ENCODE measurements around the gene PBX3. TPM values are rescaled to one million over a fixed set of nuclear protein-coding genes. Genes with fewer than 3 reads are reported as not detected.

The PBX3 gene
- total and polyA plus RNA-seq, 9 donors, result 9.1 to 18.5 (median 11.4) TPM

DNA sequence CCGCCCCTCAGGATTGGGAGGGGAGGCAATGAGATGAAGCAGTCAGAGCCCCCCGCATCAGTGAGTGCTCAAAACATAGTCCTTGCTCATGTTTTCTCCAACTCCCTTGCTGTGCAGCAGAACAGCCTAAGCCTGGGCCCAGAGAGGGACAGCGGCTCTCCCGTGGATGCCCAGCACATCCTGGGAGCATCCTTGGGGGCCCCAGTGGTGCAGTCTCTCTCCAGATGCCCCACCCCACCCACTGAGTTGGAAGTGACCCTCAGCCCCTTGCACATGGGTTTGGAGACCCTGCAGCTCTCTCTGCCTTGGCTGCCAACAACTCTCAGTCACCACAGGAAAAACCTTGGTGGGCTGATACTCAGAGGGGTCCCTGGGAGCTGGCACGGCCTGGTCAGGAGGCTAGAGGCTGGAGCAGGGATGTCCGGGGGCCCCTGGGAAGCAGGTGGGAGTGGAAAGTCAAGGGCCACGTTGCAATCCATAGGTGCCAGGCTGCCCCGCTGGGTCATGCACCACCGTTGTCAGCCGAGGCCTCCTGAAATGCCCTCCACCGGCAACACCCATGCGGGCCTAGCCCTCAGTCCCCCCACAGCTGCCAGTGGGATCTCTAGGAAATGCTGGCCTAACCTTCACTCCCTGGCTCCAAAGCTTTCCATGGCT lies 242.5 kb downstream of the PBX3 start:
- no peaks in the 10 kb centered on the region for H3K9me3 ChIP-seq (replicated peaks; ENCODE audit: control insufficient read depth, low read depth, low read length)
- WGBS (ENCODE audit: insufficient coverage), result 78% methylated on average over 12 of the region's 12 CpGs
- DNase-seq, result no peak
- H3K36me3 ChIP-seq (ENCODE audit: control insufficient read depth, insufficient read depth, low read length), result no peaks in the 10 kb centered on the region
- H3K4me1 ChIP-seq (ENCODE audit: control insufficient read depth, insufficient read depth, low read length), result no peaks in the 10 kb centered on the region
- no peak overlapping the region for H3K27ac ChIP-seq (ENCODE audit: low read length)
- no peaks in the 10 kb centered on the region for H3K27me3 ChIP-seq (ENCODE audit: control insufficient read depth, insufficient read depth, low read length)
- H3K4me3 ChIP-seq (ENCODE audit: low read length), result no peak overlapping the region

DNA sequence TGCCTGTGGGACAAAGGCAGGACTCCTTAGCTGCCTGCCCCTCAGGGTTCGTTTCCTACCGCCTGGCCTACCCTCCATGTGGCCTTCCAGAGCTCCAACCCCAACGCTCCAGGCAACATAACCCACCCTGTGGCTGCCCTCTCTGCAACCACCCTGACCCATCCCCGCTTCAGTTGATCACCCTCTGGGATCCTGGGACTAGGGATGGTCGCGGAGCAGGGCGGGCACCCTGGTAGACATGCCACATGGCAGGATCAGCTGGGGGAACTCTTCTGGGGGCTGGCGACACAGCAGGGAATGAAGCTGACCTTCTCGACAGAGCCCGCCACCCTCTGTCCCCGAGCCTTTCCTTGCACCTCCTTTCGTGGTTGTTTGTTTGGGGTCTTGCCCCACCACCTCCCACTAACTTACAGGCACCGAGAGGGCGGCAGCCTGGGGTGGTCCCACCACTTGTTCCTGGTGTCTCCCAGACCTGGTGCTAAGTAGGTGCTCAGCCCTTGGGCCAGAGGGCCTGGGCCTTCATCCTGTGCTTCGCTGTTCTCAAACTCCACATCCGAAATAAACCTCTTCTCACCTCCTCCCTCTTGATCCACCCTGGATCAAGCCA lies 243.1 kb downstream of the PBX3 start:
- no peak for DNase-seq
- H3K4me3 ChIP-seq (ENCODE audit: low read length), result no peak overlapping the region
- H3K4me1 ChIP-seq (ENCODE audit: control insufficient read depth, insufficient read depth, low read length), result no peaks in the 10 kb centered on the region
- H3K27ac ChIP-seq (ENCODE audit: low read length), result no peak overlapping the region
- no peaks in the 10 kb centered on the region for H3K36me3 ChIP-seq (ENCODE audit: control insufficient read depth, insufficient read depth, low read length)
- H3K27me3 ChIP-seq (ENCODE audit: control insufficient read depth, insufficient read depth, low read length), result no peaks in the 10 kb centered on the region
- WGBS (ENCODE audit: insufficient coverage), result 85% methylated on average over 16 of the region's 16 CpGs
- H3K9me3 ChIP-seq (replicated peaks; ENCODE audit: control insufficient read depth, low read depth, low read length), result no peaks in the 10 kb centered on the region

DNA sequence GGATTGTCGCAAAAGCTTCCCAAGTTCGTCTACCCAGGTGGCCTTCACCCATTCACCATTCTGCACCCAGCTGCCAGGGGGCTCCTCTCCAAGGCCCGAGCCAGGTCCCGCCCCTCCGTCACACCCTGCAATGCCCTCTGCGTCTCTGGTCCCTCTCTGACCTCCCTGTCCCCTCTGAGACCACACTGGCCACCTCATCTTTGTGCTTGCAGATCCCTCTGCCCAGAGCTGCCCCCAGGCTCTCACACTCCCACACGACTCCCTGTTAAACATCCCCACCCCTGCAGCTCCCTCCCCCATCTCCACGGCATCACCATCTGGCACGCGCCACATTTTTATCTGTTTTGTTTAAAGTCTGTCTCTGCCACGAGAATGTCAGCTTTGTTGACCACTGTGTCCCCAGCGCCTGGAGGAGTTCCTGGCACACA lies 243.6 kb downstream of the PBX3 start:
- no peak for DNase-seq
- WGBS (ENCODE audit: insufficient coverage), result 62% methylated on average over 8 of the region's 12 CpGs
- Histone ChIP-seq H3K4me1 (ENCODE audit: control insufficient read depth, insufficient read depth, low read length) (no peaks in the 10 kb centered on the region), H3K4me3 (ENCODE audit: low read length) (no peak overlapping the region), H3K27ac (ENCODE audit: low read length) (no peak overlapping the region), H3K36me3 (ENCODE audit: control insufficient read depth, insufficient read depth, low read length) (no peaks in the 10 kb centered on the region), H3K27me3 (ENCODE audit: control insufficient read depth, insufficient read depth, low read length) (no peaks in the 10 kb centered on the region), H3K9me3 (replicated peaks; ENCODE audit: control insufficient read depth, low read depth, low read length) (no peaks in the 10 kb centered on the region)

DNA sequence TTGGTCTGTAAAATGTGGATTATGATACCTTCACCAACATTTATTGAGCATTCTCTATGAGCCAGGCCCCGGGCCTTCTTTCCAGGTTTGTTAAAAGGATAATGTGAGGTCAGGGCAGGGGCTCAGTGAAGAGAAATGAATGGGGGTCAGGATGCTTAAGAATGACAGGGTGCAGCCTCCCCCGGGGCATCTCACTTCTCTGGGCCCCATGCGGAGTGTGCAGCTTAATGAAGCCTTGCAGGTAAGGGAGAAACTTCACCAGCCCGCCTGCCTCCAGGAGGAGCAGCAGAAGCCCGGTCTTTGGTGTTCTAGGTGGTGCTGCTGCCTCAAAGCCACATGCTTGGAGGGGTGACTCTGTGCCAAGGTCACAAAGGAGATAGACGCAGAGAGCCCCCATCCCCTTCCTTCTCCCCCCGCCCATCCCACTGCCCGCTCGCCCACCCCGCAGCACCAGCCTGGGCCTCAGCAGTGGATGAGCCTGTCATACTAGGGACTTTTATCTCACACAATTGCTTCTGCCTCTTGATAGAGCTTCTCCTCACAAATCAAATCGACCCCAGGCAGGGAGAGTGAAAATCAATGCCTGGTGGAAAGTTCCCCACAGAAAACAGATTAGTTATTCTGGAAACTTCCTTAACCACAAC lies 244.8 kb downstream of the PBX3 start:
- DNase-seq, result no peak
- WGBS (ENCODE audit: insufficient coverage), result 80% methylated on average over 1 of the region's 11 CpGs
- H3K4me1 ChIP-seq (ENCODE audit: control insufficient read depth, insufficient read depth, low read length), result no peaks in the 10 kb centered on the region
- H3K9me3 ChIP-seq (replicated peaks; ENCODE audit: control insufficient read depth, low read depth, low read length), result no peaks in the 10 kb centered on the region
- no peaks in the 10 kb centered on the region for H3K27me3 ChIP-seq (ENCODE audit: control insufficient read depth, insufficient read depth, low read length)
- H3K36me3 ChIP-seq (ENCODE audit: control insufficient read depth, insufficient read depth, low read length), result no peaks in the 10 kb centered on the region
- no peak overlapping the region for H3K27ac ChIP-seq (ENCODE audit: low read length)
- H3K4me3 ChIP-seq (ENCODE audit: low read length), result no peak overlapping the region

DNA sequence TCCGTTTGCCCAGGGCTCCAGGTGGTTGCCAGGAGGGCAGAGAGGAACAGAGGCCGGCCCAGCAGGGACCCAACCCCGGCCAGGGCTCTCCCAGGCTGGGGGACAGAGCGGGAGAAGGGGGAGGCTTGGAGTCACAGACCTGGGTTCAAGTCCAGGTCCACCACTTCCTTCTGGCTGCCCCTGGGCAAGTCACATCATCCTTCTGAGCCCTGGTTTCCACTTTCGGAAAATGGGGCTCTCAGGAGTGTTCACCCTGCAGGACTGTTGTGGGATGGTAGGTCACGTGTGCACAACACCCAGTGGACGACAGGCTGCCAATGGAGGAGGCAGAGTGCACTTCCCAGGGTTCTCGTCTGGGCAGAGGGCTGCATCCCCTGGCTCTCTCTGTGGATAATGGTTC lies 245.4 kb downstream of the PBX3 start:
- Histone ChIP-seq H3K27me3 (ENCODE audit: control insufficient read depth, insufficient read depth, low read length) (no peaks in the 10 kb centered on the region), H3K36me3 (ENCODE audit: control insufficient read depth, insufficient read depth, low read length) (no peaks in the 10 kb centered on the region), H3K4me3 (ENCODE audit: low read length) (no peak overlapping the region), H3K4me1 (ENCODE audit: control insufficient read depth, insufficient read depth, low read length) (no peaks in the 10 kb centered on the region), H3K27ac (ENCODE audit: low read length) (no peak overlapping the region), H3K9me3 (replicated peaks; ENCODE audit: control insufficient read depth, low read depth, low read length) (no peaks in the 10 kb centered on the region)
- no peak for DNase-seq
- 65% methylated on average over 7 of the region's 8 CpGs for WGBS (ENCODE audit: insufficient coverage)

DNA sequence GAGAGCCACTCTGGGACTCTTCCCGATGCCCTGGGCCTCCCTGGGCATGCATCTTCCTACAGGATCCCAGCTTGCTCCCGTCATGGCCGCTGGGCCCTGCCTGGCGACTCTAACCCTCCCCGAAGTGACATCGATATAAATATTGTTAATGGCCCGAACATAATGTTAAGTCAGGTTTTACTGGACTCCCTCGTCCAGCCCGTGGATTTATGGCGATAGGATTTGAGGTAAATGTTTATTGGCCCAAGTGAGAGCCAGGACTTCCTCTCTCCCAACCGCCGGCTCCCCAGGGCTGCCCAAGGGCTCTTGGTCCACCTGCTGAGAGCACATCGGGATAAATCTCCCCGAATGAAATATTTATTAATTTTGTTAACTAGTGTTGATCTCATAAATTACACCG lies 246.3 kb downstream of the PBX3 start:
- no peak overlapping the region for H3K27ac ChIP-seq (ENCODE audit: low read length)
- H3K27me3 ChIP-seq (ENCODE audit: control insufficient read depth, insufficient read depth, low read length), result no peaks in the 10 kb centered on the region
- H3K36me3 ChIP-seq (ENCODE audit: control insufficient read depth, insufficient read depth, low read length), result no peaks in the 10 kb centered on the region
- no peaks in the 10 kb centered on the region for H3K9me3 ChIP-seq (replicated peaks; ENCODE audit: control insufficient read depth, low read depth, low read length)
- DNase-seq, result no peak
- WGBS (ENCODE audit: insufficient coverage), result 69% methylated on average over 5 of the region's 15 CpGs
- no peaks in the 10 kb centered on the region for H3K4me1 ChIP-seq (ENCODE audit: control insufficient read depth, insufficient read depth, low read length)
- no peak overlapping the region for H3K4me3 ChIP-seq (ENCODE audit: low read length)

DNA sequence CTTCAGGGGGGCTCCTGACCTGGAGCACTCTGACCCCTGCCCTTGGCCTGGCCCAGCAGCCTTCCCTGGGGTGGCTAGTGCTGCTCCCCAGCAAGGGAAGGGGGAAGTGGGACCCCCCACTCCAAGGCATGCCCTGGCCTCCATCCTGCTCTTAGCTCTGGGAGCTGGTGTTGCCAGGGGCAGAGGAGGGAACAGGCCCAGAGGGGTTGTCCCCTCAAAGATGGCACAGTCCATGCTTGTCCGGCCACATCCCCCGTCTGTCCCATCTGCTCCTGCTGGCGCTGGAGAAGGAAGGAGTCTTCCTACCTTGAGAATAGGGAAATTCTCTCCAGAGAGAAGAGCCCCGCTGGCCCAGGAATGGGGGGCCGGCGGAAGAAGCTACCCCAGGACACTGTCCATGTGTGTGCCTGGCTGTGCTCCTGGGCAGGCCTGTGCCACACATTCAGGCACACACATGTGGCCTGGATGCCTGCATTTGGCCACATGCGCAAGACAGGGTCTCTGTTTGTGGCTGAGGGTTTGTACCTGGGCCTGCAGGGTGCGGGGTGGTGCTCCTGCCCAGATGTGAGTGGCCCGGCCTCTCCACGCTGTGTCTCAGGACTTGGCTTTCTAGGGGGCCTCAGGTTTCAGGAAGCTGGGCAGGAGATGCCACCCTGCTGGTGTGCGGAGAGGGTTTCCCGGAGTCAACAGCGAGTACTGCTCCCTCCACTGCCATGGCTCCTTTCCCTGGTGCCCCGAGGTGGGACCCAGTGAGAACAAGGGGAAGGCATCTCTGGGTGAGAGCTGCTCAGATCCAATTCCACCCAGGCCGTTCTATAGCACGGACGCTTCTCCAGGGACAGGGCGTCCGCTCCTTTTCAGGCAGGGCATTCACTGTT lies 247.1 kb downstream of the PBX3 start:
- Histone ChIP-seq H3K27ac (ENCODE audit: low read length) (no peak overlapping the region), H3K9me3 (replicated peaks; ENCODE audit: control insufficient read depth, low read depth, low read length) (no peaks in the 10 kb centered on the region), H3K36me3 (ENCODE audit: control insufficient read depth, insufficient read depth, low read length) (no peaks in the 10 kb centered on the region), H3K4me3 (ENCODE audit: low read length) (no peak overlapping the region), H3K4me1 (ENCODE audit: control insufficient read depth, insufficient read depth, low read length) (no peaks in the 10 kb centered on the region), H3K27me3 (ENCODE audit: control insufficient read depth, insufficient read depth, low read length) (no peaks in the 10 kb centered on the region)
- DNase-seq, result no peak
- WGBS (ENCODE audit: insufficient coverage), result 90% methylated on average over 18 of the region's 19 CpGs

DNA sequence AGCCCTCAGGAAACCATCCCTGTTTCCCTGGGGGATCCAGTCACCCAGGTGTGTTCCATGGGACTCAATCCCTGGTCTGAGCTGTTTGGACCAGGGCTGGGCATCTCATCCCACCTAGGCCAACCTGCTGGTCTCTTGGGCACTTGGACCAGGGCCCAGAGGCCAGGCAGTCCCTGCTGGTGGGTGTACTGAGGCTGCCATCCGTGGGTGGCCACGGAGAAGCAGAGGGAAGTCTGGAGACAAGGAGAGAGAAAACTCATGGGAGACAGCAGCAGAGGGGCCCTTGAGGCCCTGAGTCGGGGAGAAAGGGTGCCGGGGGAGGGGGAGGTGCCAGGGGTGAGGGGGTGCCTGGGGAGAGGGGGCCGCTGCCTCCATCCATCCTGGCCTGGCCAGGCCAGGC lies 247.8 kb downstream of the PBX3 start:
- H3K9me3 ChIP-seq (replicated peaks; ENCODE audit: control insufficient read depth, low read depth, low read length), result no peaks in the 10 kb centered on the region
- H3K27ac ChIP-seq (ENCODE audit: low read length), result no peak overlapping the region
- WGBS (ENCODE audit: insufficient coverage), result 82% methylated on average over 4 of the region's 5 CpGs
- no peak overlapping the region for H3K4me3 ChIP-seq (ENCODE audit: low read length)
- no peak for DNase-seq
- no peaks in the 10 kb centered on the region for H3K27me3 ChIP-seq (ENCODE audit: control insufficient read depth, insufficient read depth, low read length)
- H3K36me3 ChIP-seq (ENCODE audit: control insufficient read depth, insufficient read depth, low read length), result no peaks in the 10 kb centered on the region
- no peaks in the 10 kb centered on the region for H3K4me1 ChIP-seq (ENCODE audit: control insufficient read depth, insufficient read depth, low read length)

DNA sequence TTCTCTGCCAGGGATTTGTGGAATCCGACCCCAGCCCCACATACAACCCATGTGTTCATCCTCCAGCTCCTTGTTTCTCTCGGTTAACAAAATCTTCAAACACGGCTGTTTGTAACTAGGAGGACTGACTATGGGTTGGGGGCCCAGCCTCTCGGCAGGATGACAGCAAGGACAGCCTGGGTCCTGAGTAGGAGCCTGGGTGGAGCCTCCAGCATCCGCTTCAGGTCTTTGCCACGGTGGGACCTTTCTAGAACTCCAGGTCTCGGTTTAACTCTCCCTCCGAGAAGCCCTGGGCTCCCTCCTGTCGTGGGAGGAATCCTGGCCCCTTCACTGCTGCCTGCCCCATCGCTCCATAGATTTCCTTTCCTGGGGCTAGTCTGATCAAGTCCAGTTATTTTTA lies 248.5 kb downstream of the PBX3 start:
- H3K4me3 ChIP-seq (ENCODE audit: low read length), result no peak overlapping the region
- H3K9me3 ChIP-seq (replicated peaks; ENCODE audit: control insufficient read depth, low read depth, low read length), result no peaks in the 10 kb centered on the region
- WGBS (ENCODE audit: insufficient coverage), result 75% methylated on average over 9 of the region's 10 CpGs
- no peaks in the 10 kb centered on the region for H3K36me3 ChIP-seq (ENCODE audit: control insufficient read depth, insufficient read depth, low read length)
- H3K27ac ChIP-seq (ENCODE audit: low read length), result no peak overlapping the region
- DNase-seq, result no peak
- no peaks in the 10 kb centered on the region for H3K4me1 ChIP-seq (ENCODE audit: control insufficient read depth, insufficient read depth, low read length)
- H3K27me3 ChIP-seq (ENCODE audit: control insufficient read depth, insufficient read depth, low read length), result peaks cover 4% of the 10 kb centered on the region

DNA sequence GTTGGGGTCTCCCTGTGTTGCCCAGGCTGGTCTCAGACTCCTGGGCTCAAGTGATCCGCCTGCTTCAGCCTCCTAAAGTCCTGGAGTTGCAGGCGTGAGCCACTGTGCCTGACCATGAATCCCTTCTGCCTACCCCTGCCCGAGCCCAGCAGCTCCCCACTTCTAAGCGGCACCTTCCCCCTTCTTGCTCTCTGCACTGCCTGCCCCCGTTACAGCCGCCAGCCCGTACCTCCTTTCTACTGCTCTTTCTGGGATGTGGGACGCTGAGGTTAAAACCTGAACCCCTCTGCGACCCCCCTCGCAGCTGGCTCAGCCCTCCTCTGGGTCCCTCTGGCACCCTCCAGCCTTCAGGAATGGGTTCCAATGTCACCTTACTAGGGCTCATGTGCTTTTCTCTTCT lies 249.6 kb downstream of the PBX3 start:
- Histone ChIP-seq H3K9me3 (replicated peaks; ENCODE audit: control insufficient read depth, low read depth, low read length) (no peaks in the 10 kb centered on the region), H3K36me3 (ENCODE audit: control insufficient read depth, insufficient read depth, low read length) (no peaks in the 10 kb centered on the region), H3K4me3 (ENCODE audit: low read length) (no peak overlapping the region), H3K4me1 (ENCODE audit: control insufficient read depth, insufficient read depth, low read length) (no peaks in the 10 kb centered on the region), H3K27ac (ENCODE audit: low read length) (no peak overlapping the region), H3K27me3 (ENCODE audit: control insufficient read depth, insufficient read depth, low read length) (peaks cover 7% of the 10 kb centered on the region)
- no peak for DNase-seq
- 80% methylated on average over 10 of the region's 10 CpGs for WGBS (ENCODE audit: insufficient coverage)
